GM21390 (cell line): ENCODE data around the gene MRPS25.
"Not testable (repeated sequence)": the region's sequence is repeated elsewhere in the genome, so short reads cannot be mapped to it uniquely, and the experiment has no call there.

Experiments
- ATAC-seq: cut with Tn5 transposase; IDR thresholded peaks from one replicate; pipeline ENCODE4 v1.9.1; 2021; ENCODE audit not compliant: unreplicated experiment

Gene MRPS25

GRCh38 chr3:15044326-15044725 lies 20.8 kb downstream of the MRPS25 start:
- ATAC-seq, result no peak

- ATAC-seq, result no peak
Observed at GRCh38 chr3:15043408-15044171, 21.5 kb downstream of the MRPS25 start.

GRCh38 chr3:15042936-15043335 lies 22.2 kb downstream of the MRPS25 start:
- ATAC-seq, result no peak

- ATAC-seq, result no peak
Observed at GRCh38 chr3:15041950-15042349, 23.2 kb downstream of the MRPS25 start.

GRCh38 chr3:15040844-15041243 lies 24.3 kb downstream of the MRPS25 start:
- no peak for ATAC-seq

GRCh38 chr3:15038306-15038705 lies 26.8 kb downstream of the MRPS25 start:
- no peak for ATAC-seq

- ATAC-seq, result no peak
Observed at GRCh38 chr3:15033103-15033502, 32.0 kb downstream of the MRPS25 start.

- ATAC-seq, result no peak
Observed at GRCh38 chr3:15032650-15033049, 32.5 kb downstream of the MRPS25 start.

- no peak for ATAC-seq
Observed at GRCh38 chr3:15029625-15030024, 35.5 kb downstream of the MRPS25 start.

- ATAC-seq, result no peak
Observed at GRCh38 chr3:15023719-15024118, 41.4 kb downstream of the MRPS25 start.

GRCh38 chr3:15023249-15023648 lies 41.9 kb downstream of the MRPS25 start:
- ATAC-seq, result no peak

- ATAC-seq, result no peak
Observed at GRCh38 chr3:15017191-15017590, 47.9 kb downstream of the MRPS25 start.

- no peak for ATAC-seq
Observed at GRCh38 chr3:15015456-15015855, 49.7 kb downstream of the MRPS25 start.

- no peak for ATAC-seq
Observed at GRCh38 chr3:15014606-15015328, 50.3 kb downstream of the MRPS25 start.

- ATAC-seq, result no peak
Observed at GRCh38 chr3:15011174-15011573, 53.9 kb downstream of the MRPS25 start.

GRCh38 chr3:15010664-15011063 lies 54.5 kb downstream of the MRPS25 start:
- no peak for ATAC-seq

GRCh38 chr3:15009167-15009566 lies 55.9 kb downstream of the MRPS25 start:
- no peak for ATAC-seq

- ATAC-seq, result no peak
Observed at GRCh38 chr3:15007681-15008141, 57.4 kb downstream of the MRPS25 start.

GRCh38 chr3:14999182-14999581 lies 65.9 kb downstream of the MRPS25 start:
- ATAC-seq, result not testable (repeated sequence)
